Skeletal muscle cell (primary cell): ENCODE data around the gene SIRT5.
A peak's percentile ranks its signal among the peaks of the same experiment; 100 is the strongest.

Experiments
- DNase-seq: peaks from one replicate; pipeline ENCODE4 v3.0.0-alpha.2; 2010; ENCODE audit warnings: low read depth
- H3K4me3 ChIP-seq: 2 replicates; pipeline ENCODE4 v1.5.1; 2011; ENCODE audit warnings: low read depth, mild to moderate bottlenecking, control low read depth, low read length, moderate library complexity

SIRT5 gene

DNA sequence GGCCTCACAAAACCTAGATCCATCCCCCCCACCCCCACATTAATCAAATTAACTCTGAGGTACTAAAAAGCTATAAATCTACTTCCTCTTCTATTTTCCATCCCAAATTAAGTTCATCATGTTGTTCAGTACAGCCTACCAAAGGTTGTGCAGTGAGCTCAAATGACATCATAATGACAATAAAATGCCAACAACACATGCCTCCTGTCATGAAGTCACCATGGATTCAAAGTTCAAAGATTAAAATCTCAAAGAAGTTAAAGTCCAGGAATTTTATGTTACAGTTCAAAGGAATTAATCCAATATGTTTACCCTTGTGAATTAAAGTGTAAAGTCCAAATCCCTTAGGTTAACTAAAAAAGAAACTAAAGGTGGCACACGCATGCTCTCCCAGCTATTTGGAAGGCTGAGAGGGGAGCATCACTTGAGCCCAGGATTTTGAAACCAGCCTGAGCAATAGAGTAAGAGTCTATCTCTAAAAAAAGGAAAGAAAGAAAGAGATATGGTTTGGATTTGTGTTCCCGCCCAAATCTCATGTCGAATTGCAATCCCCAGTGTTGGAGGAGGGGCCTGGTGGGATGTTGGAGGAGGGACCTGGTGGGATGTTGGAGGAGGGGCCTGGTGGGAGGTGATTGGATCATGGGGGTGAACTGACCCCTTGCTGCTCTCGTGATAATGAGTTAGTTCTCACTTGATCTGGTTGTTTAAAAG is 25.7 kb upstream of the SIRT5 start:
- no peak for DNase-seq
- H3K4me3 ChIP-seq: no peak overlapping the region

DNA sequence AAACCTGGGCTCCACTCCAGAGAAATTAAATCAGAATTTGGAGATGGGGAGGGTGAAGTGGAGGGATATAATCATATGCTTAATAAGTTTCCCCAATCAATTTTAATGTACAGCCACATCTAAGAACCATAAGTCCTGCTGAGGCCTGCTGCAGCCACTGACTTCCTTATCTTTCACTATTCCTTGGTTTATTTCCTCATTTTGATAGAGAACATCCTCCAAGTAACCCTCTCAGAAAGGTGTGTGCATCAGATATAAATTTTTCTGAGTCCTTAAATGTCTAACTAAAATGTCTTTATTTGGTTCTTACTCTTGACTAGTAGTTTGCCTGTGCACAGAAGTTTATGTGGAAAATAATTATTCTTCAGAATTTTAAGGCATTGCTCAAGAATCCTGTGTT is 23.7 kb upstream of the SIRT5 start:
- no peak overlapping the region for H3K4me3 ChIP-seq
- no peak for DNase-seq

DNA sequence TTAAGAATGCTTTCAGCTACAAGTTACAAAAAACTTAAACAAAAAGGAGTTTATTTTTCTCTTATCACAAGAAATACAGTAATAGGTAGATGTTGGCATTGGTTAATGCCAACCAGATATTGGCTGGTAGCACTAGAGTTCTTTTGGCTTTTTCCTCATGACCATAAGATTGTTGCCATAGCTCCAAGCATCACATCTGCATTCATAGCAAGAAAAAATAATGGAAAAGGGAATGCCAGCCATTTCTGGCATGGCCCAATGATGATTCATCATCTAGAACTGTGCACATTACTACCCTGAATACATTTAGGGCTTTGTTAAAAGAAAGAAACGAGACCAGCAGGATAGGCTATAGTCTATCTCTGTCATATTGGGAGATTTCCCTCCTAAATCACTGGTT is 20.8 kb upstream of the SIRT5 start:
- H3K4me3 ChIP-seq: no peak overlapping the region
- DNase-seq: no peak

DNA sequence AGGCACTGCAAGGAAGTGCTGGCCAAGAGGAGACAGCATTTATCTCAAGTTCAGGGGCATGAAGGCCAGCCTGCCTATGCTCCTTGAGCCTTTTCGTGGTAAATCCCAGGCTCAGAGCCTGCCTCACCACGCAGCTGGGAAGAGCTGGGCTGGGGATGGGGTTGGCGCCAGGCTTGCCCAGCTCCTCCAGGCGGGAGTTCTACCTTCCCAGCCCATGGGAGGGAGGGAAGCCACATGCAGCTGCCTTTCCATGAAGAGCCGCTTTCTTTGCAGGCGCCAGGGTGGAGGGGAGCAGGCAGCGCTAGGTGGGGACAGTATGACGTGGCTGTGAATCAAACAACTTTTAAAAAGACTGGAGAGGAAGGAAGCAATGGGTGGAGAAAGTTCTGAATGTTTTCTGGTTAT is 19.5 kb upstream of the SIRT5 start:
- no peak overlapping the region for H3K4me3 ChIP-seq
- DNase-seq: no peak

DNA sequence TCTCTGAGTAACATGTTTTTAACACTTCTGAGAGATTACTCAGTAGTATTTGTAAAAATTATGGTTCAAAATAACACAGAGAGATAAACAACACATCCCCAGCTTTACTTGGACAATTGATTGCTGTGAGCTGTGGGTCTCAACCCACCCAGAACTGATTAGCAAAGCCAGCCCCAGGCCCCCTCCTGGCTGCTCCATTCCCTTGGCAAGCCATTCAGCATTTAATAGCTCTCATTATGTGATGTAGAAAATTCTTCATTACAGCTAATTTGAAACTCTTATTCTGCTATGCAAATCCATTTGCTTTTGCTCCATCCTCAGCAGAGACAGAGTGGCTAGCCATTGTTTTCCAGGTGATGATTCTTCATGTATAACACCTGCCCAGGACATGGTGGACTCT is 16.6 kb upstream of the SIRT5 start:
- no peak for DNase-seq

DNA sequence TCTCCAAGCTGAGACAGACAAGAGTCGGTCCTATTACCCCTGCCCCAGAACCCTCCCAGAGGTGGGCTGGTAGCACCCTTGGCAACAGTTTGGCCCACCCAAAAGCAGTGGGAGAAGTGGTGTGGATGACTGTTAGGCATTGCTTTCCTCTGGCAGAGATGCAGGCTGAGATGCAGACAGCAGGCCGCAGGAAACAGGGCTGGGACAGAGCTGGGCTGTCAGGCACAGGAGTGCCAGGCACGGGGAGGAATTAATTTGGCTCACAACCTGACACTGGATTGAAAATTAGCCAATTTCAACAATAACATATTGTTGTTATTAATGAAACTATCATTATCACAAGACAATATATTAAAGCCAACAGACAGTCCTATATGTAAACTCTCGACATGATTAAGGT is 15.7 kb upstream of the SIRT5 start:
- no peak for DNase-seq
- H3K4me3 ChIP-seq: no peak overlapping the region

More for the DNA sequence above, 16.6 kb upstream of the SIRT5 start:
- no peak overlapping the region for H3K4me3 ChIP-seq

DNA sequence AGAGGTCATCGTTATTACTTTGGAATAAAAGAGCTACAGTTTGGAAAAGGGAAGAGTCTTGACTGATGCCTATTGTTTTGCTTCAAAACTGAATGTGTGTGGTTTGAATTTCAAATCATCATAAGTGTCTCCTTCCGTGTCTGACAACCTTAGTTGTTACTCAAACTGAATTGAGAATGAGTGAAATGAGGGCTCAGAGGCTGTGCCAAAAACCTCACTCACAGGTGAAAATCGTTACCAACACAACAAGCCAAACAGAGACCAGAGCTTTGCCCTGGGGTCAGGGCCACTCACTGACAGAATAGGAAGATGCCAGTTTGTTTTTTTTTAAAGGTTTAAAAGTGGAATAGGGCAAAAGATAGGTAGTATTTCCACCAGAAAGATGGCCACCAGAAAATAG is 15.2 kb upstream of the SIRT5 start:
- no peak for DNase-seq
- no peak overlapping the region for H3K4me3 ChIP-seq

DNA sequence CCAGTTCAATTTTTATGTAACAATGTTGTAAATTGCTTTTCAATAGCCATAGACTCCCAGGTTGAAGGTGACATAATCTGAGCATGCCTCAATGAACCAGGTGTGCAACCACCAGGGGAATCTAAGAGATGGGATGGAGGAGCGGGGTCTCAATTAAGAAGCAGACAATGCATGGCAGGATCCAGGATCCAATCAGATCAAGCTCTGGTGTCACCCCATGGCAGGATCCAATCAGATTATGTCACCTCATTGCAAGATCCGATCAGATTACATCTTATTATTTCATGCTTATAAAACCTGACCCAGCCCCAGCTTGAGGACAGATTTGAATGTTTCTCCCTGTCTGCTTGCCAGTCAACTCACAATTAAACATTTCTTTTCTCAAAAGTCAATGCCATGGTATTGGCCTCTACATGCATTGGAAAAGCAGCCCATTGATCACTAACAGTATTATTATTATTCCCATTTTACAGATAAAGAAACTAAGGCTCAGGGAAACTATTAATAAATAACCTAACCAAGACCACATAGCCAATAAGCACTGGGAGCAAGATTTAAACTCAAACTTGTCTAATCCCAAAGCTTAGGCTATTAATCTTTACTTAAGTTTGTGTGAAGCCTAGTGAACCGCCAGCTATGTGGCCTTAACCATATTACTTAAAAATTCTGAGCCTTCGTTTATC is 14.3 kb upstream of the SIRT5 start:
- no peak overlapping the region for H3K4me3 ChIP-seq
- no peak for DNase-seq

DNA sequence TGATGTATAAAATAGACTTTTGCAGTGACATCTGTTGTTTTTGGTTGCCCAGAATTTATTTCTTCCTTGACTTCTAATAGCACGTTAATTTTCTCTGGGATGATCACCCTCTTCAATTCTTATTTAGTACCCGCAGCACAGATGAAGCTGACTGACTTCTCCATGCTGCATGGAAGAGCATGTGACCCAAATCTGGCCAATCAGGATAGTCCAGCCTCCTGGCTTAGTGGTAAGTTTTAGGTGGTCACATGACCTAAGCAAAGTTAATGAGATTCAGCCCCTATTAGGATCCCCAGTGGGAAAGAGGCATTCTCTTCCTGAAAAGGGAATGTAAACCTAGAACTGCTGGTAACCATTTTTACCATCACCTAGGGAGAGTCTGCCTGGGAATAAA is 13.8 kb upstream of the SIRT5 start:
- H3K4me3 ChIP-seq: no peak overlapping the region
- no peak for DNase-seq

DNA sequence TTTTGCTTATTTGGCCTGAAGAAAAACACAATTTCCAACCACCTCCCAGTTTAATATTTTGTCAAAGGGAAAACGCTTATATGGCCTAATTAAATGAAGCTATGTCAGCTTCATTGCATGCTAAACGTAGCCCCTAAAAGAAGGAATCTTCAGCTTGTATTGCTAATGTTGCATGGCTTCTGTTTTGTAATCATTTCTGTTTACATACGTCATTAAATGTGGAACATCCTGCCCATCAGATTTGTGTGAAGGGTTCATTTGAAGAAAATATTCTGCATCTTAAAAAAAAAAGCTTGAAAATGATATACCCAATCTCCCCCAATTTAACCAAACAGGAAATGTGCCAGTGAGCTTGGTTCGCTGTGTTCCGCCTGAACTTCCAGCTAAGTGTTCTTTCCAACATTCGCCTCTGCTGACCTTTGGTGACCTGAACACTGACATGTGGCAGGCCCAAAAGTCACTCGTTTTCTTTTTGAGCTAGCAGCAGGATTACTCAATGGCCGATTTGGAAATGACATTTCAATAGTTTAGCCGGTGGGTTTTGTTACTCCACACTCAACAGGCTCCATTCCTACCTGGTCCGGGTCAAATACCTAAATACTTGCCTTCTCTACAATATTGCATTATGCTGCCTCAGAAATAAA is 12.7 kb upstream of the SIRT5 start:
- DNase-seq: no peak
- no peak overlapping the region for H3K4me3 ChIP-seq

DNA sequence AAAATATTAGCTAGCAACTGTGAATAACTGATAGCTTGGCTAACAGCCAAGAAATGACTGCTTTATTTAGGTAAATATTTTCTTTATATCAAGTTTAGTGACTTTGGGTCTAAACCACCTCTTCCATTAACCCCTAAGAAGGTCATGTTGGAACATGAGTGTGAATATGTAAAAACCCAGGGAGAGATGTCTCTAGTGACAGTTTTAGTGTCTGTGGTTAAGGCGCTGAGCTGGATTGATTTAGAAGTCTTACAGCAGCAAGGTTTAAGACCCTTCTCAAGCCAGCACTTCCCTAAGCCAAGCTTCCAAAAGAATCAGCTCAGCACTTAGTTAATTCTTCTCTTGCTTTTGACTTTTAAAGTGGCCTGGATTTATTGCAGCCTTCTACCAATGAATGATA is 11.4 kb upstream of the SIRT5 start:
- H3K4me3 ChIP-seq: no peak overlapping the region
- DNase-seq: no peak

DNA sequence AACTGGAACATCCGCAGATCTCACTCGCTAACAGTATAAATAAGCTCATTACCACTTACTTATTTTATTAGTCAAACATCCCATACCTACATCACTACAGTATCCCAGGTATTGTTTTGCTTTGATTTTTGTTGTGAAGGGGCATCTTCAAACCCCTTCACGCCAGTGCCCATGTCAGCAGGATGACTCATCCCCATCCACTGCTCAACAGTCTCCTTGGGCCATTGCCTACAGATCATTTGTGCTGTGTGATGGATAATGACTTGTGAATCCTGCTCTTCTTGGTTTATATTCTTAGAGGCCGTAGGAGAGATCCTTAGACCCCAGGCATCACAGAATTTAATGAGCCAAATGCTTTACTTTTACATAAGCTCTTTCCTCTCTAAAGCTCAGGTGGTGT is 8.5 kb upstream of the SIRT5 start:
- H3K4me3 ChIP-seq: no peak overlapping the region
- DNase-seq: no peak

DNA sequence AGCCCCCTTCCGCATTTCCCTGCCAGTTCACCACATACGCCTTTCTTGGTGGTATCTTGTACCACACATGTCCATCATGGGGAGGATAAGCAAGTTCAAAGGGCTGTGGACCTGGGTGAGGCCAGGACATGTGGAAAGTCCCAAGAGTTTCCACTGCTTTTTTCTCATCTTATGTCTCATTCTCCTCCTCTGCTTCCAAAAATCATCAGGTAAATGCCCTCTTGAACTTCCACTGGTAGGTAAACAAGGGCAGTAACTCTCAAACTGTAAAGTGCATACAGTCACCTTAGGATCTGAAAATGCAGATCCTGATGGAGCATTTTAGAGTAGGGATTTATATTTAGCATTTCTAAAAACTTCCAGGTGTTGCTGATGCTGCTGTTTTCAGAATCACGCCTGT is 7.9 kb upstream of the SIRT5 start:
- DNase-seq: no peak
- H3K4me3 ChIP-seq: no peak overlapping the region

DNA sequence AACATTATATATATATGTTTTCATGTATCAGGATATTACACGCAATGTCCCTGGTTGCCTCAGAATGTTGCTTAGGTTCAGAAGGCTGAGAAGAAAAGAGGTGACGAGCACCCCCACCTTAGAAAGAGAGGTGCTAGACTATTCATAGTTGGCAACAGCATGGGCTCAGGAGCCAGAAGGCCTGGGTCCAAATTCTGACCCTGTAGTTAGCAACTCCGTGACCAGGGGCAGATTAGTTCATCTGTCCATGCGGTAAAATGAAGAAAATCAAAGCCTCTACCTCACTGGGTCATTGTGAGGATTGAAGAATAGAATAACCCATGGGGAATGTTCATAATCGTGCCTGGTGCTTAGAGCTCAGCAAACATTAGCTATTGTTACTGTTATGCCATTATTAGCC is 5.4 kb upstream of the SIRT5 start:
- H3K4me3 ChIP-seq: no peak overlapping the region
- DNase-seq: no peak

DNA sequence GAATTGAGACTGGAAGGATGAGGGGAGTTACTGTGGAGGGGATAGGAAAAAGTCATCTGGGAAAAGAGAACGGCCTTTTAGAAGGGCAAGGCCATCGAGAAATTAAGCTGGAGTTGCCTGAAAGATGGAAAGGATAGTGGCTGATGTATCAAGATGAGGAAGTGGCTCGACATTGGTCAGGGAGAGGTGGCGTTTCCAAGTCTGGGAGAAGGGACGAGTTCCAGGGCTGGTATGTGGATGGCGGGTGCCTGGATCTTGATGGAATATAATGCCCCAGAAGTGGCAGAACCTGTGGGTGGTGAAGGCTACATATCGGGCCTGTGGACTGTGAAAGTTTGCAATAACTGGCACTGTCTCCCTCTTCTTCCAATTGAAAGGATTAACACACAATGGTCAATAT is 2.2 kb upstream of the SIRT5 start:
- no peak for DNase-seq
- no peak overlapping the region for H3K4me3 ChIP-seq

DNA sequence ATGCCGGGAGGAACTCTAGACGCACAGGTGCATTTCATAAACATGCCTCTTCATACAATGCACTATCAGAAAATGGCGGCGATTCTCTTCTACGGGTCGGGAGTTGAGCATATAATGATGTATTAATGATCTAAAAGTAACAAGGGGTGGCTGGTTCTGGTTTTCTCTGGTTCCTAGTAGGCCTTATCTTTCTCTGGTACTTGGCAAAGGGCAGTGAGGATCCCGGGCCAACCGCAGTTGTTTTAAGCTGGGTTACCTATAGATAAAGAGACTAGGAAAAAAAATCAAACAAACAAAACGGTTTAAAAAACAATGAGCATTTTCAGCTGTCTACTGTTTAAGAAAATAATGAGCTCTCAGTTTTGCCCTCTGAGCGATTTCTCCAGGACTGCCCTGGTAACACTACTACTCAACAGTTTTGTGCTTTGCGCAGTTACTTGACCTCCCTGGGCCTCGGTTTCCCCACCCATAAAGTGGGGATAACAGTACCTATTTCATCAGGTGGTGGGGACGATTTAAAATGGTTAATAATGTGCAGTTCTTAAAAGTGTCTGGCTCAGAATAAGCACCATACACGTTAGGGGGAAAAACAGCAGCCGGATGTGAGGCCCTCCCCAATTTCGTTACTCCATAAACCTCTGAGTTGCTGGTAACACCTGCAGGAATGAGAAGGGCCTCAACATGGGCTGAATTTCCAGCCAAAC is 1.3 kb upstream of the SIRT5 start:
- H3K4me3 ChIP-seq: peak overlapping the region; percentile 85
- DNase-seq: no peak

DNA sequence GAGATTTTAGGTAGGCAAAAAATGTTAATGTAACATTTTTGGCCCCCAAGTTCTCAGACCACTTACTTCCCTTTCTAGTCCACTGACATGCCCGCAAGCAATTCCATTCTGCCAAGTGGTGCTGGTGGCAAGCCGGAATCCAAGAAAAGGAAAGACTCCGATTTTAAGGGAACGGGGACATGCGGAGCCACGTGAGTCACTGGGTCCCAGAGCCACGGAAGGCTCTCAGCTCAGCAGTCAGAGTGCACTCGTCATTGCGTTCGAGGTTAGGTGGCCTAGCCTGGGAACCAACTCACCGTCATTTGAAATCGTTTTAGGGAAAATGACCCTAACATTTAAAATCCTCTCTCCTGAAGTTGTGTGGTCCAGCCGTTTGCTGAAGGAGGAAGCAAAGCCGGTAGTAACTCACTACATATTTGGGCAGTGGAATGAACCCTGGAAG is 711 bp upstream of the SIRT5 start:
- peak overlapping the region; percentile 85 for H3K4me3 ChIP-seq
- no peak for DNase-seq

DNA sequence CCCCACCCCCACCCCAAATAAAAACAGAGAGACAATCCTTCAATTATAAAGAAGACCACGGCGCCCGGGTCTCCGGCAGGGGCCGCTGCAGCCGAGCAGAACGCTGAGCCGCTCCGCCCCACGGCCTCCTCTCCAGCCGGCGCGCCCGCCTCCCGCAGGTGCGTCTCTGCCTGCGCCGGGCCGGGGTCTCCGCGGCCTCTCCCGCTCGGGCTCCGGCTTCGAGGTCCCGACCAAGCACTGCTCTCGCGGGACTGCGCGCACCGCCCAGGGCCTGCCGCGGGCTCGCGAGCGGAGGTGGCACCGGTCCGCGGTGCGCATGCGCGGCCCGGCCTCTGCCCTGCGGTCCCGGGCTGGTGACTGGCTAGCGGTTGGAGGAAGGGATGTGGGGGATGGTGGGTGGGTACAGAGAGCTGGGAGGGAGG is 241 bp upstream of the SIRT5 start:
- H3K4me3 ChIP-seq: peak overlapping the region; percentile 85
- peak; percentile 67 for DNase-seq

DNA sequence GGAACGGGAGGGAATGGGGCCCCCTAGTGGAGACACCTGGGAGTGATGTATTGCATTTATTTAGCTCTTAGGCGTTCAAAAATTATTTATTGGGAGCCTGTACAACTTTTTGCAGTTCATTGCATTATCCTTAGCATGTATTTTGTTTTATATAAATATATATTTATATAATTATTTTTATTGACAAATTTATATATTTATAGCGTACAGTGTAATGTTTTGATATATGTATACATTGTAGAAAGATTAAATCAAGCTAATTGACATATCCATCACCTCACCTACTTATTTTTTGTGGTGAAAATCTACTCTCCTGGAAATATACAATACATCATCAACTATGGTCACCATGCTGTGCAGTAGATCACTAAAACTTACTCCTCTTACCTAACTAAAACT is 975 bp downstream of the SIRT5 start:
- no peak for DNase-seq
- peak overlapping the region; percentile 85 for H3K4me3 ChIP-seq

DNA sequence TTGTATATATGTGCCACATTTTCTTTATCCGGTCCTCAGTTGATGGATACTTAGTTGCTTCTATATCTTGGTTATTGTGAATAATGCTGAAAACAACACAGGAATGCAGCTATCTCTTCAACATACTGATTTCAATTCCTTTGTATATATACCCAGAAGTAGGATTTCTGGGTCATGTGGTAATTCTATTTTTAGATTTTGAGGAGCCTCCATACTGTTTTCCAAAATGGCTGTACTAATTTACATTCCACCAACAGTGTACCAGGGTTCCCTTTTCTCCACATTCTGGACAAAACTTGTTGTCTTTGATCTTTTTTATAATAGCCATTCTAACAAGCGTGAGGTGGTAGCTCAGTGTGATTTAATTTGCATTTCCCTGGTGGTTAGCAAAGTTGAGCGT is 1.6 kb downstream of the SIRT5 start:
- no peak for DNase-seq
- H3K4me3 ChIP-seq: no peak overlapping the region
